HG02870 (cell line): ENCODE measurements around the gene PLS3.
"Not testable (repeated sequence)": the region's sequence is repeated elsewhere in the genome, so short reads cannot be mapped to it uniquely, and the experiment has no call there.

ENCODE experiments used
- ATAC-seq: cut with Tn5 transposase; IDR thresholded peaks from one replicate; pipeline ENCODE4 v1.9.1; 2021; ENCODE audit warnings: mild to moderate bottlenecking, moderate library complexity; ENCODE audit not compliant: unreplicated experiment

The PLS3 gene, protein sequence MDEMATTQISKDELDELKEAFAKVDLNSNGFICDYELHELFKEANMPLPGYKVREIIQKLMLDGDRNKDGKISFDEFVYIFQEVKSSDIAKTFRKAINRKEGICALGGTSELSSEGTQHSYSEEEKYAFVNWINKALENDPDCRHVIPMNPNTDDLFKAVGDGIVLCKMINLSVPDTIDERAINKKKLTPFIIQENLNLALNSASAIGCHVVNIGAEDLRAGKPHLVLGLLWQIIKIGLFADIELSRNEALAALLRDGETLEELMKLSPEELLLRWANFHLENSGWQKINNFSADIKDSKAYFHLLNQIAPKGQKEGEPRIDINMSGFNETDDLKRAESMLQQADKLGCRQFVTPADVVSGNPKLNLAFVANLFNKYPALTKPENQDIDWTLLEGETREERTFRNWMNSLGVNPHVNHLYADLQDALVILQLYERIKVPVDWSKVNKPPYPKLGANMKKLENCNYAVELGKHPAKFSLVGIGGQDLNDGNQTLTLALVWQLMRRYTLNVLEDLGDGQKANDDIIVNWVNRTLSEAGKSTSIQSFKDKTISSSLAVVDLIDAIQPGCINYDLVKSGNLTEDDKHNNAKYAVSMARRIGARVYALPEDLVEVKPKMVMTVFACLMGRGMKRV

DNA sequence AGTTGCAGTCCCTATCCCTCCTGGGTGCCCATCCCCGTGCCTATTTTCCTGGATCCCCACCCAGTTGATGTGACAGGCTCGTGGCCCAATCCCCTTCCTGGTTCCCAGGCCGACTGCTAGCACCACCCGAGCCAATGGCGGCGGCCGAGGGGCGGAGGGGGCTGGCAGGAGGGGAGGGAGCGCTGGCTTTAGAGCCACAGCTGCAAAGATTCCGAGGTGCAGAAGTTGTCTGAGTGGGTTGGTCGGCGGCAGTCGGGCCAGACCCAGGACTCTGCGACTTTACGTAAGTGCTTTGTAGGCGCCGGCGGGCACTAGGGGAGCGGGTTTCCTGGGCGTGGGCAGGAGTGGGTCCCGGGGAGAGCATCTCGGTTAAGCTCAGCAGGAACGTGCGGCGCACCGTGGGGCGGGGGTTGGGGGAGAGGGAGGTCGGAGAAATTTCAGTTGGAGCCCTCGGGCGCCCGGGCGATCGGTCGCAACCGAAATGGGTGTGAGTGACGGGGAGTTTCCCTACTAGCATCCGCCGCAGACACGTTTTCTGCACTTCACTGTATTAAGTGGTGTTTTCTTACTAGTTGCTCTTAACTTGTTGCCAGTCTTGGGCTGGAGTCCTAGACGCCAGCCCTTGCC, at the start of gene PLS3:
Gene PLS3, plus strand, starts transcription at position 197 of the 627 bp plus-strand sequence. CDS start 49,077 bp downstream, outside the sequence.
- ATAC-seq, result peak; percentile 62

DNA sequence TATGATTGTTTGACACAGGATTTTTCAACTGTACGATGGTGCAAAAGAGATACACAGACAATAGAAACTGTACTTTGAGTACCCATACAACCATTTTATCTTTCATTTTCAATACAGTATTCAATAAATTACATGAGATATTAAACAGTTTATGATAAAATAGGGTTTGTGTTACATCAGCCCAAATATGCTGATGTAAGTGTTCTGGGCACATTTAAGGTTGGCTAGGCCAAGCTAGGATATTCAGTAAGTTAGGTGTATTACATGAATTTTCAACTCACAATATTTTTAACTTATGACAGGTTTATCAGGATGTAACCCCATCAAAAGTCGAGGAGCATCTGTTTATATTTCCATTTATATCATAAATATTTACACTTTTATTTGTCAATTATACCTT, 42.9 kb upstream of the PLS3 start:
- ATAC-seq, result no peak

DNA sequence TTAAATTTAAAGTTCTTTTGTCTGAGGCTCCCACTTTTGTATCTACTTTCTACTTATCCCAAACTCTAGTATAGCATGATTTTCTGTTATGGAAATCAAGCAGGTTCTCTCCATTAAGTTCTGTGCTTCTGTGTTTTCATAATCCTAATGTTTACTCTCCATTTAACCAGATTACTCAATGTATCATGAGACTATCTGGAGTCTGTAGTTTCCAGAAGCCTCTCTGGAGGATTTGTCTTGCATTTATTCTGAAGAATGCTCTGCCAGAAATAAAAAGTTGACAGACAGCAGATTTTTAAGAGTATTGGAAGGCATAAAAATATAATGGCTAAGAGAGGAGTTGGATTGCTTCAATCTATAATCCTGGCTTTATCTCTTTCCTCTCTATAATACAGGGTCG, 39.2 kb upstream of the PLS3 start:
- no peak for ATAC-seq

DNA sequence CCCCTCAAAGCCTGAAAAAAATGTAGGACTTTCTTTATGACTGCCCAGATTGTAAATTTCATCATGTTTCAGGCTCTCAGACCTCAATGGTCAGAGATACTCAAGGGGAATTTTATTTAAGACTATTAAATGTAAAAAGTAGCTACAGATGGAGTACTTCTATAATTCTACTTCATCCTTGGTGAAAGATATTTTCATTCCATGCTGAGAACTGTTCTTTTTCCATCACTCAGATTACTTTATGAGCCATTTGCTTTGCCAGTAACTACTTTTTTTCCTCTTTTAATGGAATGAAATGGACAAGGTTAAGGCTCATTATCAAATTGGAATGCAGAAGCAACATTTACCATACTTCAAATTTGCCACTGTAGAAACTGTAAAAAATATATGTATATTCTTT, 38.0 kb upstream of the PLS3 start:
- no peak for ATAC-seq

DNA sequence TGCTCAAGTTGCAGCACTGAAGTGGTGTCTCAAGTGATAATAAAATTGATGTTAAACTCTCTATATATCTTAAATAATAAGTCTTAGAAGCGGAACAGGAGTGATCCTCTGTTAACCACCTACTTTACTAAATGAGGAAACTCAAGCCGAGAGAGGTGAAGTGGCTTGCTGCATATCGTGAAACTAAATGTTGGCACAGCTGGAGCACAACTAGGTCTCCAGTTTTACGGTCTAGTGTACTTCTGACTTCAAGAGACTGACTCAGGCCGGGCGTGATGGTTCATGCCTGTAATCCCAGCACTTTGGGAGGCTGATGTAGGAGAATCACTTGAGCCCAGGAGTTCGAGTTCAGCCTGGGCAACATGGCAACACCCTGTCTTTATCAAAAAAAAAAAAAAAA, 35.5 kb upstream of the PLS3 start:
- no peak for ATAC-seq

DNA sequence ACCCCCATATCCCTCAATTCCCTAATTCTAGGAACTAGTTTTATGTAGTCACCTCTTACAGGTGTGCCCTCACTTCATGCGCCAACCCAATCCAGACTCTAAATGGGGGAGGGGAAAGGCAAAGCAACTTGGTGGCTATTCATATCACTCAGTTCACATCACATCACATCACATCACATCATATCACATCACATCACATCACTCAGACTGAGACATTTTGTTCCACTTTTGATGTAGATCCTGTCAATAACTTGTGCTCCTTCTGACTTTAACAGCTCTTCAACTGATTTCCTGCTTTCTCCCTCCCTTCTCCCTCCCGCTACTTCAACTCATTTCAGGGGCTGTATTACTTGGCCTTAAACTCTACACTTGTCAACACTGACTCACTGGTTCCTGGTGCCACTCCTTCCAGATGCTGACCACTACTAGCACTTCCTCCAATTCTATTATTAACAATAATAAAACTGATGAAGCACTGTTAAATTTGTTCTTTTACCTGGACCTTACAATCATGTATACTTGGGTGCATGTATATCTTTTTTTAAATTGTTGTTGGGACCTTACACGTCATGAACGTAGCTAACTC, 29.1 kb upstream of the PLS3 start:
- ATAC-seq, result no peak

DNA sequence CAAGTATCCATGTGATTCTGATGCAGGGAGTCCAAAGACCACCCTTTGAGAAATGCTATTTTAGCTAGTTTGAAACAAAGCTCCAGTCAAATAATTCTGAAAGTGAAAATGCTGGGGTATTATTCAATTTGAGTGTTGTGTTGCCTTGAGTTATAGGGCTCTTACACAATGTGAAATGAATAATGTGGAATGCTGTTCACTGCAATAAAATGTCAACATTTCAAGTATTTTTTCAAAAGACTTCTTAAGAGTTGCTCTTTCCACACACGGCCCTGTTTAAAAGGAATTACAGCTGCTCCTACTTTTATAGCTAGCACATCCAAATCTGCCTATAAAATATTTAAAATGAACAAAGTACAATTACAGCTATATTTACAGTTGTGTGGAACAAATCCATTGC, 27.5 kb upstream of the PLS3 start:
- no peak for ATAC-seq

DNA sequence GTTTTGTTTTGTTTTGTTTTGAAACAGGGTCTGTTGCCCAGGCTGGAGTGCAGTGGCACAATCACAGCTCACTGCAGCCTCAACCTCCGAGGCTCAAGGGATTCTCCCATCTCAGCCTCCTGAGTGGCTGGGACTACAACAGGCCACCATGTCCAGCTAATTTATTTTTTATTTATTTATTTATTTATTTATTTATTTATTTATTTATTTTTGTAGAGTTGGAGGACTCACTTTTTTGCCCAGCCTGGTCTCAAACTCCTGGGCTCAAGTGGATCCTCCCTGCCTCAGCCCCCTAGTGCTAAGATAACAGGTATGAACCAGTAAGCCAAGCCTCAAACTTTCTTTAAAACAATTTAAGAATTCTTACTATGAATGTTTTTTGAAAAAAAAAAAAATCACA, 26.6 kb upstream of the PLS3 start:
- no peak for ATAC-seq

DNA sequence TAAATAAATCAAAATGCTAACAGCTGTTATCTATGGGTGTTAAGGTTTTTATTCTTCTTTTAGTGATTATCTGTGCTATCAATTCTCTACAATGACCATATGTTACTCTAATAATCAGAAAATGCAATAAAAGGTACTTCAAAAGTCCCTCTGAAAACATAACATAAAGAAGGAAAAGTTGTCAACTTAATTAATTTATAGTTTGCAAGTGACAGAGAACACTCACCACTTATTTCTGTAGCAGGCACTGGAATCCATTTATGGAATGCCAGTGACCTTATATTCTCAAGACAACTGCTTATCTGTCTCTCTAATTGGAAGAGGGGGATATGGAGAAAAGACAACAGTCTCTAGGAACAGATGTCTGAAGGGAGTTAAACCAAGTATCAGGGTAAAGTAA, 25.6 kb upstream of the PLS3 start:
- no peak for ATAC-seq

DNA sequence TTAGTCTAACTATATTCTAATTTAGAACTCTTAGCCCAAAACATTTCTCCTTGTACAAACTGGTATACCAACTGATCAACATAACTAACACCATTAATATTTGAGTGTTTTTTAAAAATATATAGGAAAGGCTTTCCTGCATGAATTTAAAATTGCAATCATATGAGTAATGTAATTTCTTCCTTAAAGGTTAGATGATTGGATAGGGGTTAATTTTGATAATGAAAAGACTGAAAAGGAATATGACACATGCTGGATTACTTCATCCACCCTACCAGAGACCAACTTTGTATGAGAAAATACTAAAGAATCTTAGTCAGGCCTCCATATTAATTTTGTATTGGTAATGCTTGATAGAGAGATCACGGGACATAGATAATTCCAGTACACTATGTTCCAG, 25.1 kb upstream of the PLS3 start:
- ATAC-seq, result no peak

DNA sequence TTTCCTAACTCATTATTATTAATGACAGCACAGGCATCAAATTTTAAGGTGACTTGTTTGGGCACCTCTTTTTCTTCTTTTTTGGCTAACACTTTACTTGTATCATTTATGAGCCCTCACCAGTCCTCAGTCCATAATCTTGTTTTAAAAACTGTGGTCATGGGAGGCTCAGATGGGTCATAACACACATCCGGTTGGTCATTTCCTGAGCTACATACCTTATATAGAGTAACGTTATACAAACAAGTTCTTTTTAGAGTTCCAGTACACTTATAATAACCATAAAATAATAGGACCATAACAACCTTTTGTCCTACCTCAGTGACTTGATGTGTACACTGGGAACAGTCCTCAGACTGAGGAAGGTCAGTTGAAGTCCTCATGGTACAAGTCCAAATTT, 21.1 kb upstream of the PLS3 start:
- no peak for ATAC-seq

DNA sequence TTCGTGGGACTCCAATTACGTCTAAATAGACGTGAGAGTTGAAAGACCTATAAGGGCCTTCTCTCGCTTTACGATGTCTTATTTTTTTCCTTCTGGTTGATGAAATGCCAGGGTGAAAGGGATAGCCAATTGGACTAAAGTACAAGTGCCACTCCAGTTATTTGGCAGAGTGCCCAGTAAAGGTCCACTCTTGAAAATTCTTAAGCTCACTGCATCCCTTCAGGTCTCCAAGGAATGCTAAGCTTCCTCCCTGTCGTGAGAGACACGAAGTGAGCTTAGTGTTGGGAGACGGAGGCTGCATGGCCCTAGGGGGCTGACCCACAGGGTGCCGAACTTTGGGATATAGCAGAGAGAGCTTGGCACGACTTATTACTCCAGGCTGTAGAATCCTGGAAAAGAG, 19.9 kb upstream of the PLS3 start:
- not testable (repeated sequence) for ATAC-seq

DNA sequence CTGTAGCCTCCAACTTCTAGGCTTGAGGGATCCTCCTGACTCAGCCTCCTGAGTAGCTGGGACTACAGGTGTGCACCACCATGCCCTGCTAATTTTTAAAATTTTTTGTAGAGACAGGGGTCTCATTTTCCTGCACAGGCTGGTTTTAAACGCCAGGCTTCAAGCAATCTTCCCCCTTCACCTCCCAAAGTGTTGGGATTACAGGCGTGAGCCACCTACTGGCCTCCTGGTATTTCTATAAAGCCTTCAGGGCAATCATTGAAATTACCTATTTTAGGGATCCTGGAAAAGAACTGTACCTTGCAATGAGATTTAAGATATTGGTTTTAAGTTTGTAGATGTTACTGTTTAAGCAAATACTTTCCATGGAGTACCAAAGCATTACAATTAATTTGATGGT, 13.5 kb upstream of the PLS3 start:
- no peak for ATAC-seq

DNA sequence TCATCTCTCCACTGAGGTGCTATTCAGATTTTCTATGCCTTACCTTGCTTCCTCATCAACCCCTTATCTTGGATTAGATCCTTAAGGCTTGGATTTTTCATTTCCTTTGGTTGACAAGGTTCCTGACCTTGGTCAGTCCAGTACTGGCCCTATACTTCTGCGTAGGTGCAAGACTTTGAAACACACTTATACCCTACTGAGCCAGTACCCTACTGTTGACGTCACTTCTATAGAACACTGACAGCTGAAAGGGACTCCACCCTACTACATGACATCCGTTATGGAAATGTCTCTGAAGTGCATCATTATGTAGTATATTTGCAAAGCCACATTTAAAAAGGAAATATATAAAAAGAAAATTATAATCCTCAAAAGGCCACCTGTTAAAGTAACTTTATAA, 12.0 kb upstream of the PLS3 start:
- ATAC-seq, result no peak

DNA sequence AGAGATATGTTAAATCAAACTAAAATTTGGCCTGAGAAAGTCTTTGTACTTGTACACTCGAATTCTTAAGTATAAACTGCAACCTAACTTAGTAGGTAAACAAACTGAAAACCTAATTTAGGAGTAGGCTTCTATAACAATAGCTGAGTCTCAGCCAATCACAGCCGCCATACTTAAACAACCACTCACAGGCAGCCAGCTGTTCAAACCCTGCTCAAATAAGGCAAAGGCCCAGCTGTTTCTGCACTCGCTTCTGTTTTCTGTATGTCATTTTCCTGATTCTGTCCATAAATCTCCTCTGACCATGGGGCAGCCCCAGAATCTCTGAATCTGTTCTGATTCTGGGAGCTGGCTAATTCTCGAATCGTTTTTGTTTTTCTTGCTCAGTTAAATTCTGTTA, 7.8 kb upstream of the PLS3 start:
- ATAC-seq, result no peak

DNA sequence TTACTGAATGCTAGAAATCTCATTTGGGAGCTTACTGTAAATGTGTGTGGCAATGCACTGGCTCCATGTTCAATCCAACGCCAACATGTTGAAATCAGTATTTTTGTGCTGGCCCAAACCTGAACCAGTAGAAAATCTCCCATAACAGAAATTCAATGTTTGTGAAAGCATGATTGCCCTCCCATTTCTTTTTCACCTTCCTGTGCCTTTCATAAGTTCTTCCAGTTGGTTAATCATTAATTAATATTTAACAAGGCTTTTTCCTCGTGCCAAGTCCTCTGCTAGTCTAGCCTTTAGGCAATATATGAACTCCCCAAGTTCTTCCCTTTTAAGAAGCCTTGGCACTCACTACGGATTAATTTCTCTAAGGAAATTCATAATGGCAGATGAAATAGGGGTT, 1.3 kb upstream of the PLS3 start:
- ATAC-seq, result no peak

DNA sequence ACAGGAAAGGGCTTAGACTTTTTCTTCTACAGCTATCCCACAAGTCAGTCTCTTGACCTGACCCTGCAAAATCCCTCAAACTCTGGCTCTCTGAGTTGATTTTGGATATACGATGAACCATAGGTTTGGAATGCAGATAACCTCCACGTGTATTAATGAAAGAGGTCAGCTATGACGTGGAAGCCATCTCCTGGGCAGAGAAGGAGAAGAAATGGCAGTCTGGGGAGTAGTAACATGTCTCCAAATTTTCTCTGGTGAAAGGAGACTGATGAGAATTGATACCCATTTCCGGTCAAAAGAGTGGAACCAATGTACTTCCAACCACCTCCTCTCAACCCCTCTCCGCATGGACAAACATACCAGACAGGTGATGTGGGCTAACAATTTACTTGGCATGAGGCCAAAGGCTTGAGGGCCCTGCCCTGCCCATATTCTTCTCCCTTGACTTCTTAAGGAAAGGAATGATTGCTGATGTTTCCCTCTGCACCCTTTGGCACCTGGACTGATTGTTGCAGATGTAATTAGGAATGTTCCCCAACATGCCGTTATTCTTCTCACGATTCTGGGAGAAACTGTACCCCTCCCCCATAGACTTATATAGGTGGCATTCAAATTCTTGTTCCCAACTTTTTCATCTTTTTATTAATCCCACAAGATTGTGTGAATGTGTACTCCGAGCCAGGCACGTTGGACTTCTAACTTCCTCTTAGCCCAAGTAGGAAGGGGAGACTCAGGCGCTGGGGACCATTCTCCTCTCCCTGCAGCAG, 580 bp upstream of the PLS3 start:
- ATAC-seq, result no peak

DNA sequence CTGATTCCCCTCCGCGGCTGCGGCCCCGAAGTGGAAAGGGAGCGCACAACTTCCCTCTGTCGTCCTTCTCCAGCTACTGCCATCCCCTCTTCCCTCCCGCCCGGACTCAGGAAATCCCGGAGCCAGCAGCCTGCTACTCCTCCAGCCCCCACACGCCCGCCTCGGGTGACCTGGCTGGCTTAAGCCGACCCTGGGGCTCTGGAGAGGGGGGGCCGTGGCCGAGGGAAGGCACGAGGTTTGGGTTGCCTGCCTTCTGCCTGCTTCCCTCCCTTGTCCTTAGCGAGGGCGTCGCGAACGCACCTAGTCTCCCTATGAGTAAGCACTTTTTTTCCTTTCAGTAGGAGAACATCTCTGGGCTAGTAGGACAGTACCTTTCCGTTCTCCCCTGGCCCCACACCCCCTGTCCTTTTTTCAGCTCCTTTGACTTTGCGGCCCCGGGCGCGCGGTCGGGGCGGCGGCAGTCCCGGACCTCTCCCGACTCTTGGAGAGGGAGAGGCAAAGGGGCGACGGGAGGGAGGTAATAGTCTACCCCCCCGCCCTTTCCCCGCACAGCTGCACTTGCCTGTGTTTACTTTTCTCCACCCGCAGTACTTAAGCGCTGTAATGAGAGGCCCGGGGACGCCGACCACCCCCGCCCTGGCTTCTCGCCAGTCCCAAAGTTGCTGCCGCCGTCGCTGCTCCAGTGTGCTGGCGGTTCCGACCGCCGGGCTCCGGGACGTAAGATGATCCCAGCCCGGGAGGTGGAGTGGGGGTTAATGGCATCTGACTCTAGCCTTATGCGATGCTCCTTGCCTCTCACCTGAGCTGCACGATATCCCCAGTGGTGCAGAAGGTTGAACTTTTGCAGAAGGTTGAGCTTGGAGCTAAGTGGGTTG, 868 bp downstream of the PLS3 start:
- peak; percentile 42 for ATAC-seq

DNA sequence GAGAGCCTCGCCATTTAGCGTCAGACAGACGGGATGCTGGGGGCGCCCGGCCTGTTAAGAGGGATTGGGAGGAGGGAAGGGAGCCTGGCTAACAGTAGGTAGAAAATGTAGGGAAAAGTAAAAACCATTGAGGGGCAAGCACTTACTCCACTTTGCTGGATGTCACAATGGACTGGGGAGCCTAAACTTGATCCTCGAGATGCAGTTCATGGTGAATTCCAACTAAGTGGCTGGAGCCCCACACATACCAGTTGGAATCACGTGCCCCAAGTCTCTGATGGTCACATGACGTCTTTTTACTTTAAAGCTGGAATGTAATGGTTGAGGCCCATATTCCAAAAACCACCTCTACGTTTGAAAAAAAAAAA, 1.5 kb downstream of the PLS3 start:
- no peak for ATAC-seq

DNA sequence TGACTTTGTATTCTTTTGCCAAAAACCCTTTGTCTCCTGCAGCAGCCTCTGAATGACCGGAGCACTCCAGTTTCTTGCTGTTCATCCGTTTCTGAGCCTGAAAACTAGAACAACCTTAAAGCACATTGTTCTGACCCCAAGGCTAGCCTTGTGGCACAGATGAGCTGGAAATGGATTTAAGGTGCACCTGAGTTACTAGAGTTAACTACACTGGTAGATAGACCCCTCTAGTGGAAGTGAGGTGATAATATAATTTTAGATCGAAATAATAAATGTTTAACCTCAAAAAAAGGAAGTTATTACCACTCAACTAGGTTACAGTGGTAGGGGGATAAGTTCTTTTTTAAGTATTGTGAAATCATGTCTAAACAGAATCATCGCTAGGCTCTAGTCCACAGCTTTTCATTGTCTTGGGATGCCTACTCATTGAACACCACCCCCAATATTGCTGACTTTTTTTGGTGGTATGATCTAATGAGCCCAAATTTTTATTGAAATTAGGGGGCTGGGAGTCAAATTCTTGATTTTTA, 2.7 kb downstream of the PLS3 start:
- ATAC-seq, result no peak
